Heart left ventricle (tissue), 13 donors: ENCODE data around the gene ENOX2.

Source experiments
- POLR2A ChIP-seq, 2 donors: fragments of 450-650 bp; IDR thresholded peaks; one replicate each; pipeline ENCODE4 v1.6.1; 2017; ENCODE audit warnings: antibody characterized with exemption in 2 of 2, mild to moderate bottlenecking in 2 of 2, moderate library complexity in 2 of 2
- TF ChIP-seq, protein P1 (sequence below), 12 donors: fragments of 200-600 bp; sonication (generic) in 4 of 12; IDR thresholded peaks; one replicate each; pipeline versions ENCODE4 v1.5.0 to v1.8.0; 2018 to 2022; ENCODE audit warnings: antibody characterized with exemption in 12 of 12, mild to moderate bottlenecking in 5 of 12
- donor health status: ischemic (EF 13 %, LVEDD 7.1; RV severe dilation, severe dysfunction).
- donor health status: DM: no; HTN: yes; CAD: no.
- donor health status: DM: no; HTN: no; CAD: no.
- donor health status: ischemic (EF 25% LVEDD 6.9; RV normal size, moderate dysfunction).
- donor health status: ischemic (EF 25% LVEDD 5.7; RV mildly dilated, moderate dysfunction).
- donor health status: ischemic (EF 35%, LVEDD 5.7; RV mildly dilated, moderate dysfunction).
- donor health status: nonischemic (EF 11% LVEDD 7.7; RV severe dilation, severe dysfunction).
- donor health status: DM: yes; HTN: yes; CAD: no.
- donor health status: PGD.
- donor health status: ischemic (EF 29% LVEDD 5.4; RV normal size, mild dysfunction).
- donor health status: nonischemic (EF 23%, LVEDD 6.1; RV moderate dilation, normal function).

DNA sequence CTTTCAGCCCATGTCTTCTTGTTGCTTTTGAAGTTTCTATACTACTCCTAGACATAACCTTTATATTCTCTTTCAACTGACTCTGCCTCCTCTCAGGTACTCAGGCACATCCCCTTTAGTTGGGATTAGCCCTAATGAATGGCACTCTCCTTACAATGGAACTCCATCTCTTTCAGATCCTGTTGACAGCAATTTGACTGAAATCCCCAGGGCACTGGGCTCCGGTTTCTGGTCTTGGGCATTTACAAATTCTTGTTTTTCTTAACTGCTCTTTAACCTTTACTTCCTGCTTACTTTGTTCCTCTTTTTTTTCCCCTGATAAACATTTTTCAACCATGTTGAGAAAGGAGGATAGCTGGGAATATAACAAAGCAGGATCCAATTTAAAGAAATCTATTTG, 68.9 kb downstream of the ENOX2 start:
- TF ChIP-seq, protein P1, sequence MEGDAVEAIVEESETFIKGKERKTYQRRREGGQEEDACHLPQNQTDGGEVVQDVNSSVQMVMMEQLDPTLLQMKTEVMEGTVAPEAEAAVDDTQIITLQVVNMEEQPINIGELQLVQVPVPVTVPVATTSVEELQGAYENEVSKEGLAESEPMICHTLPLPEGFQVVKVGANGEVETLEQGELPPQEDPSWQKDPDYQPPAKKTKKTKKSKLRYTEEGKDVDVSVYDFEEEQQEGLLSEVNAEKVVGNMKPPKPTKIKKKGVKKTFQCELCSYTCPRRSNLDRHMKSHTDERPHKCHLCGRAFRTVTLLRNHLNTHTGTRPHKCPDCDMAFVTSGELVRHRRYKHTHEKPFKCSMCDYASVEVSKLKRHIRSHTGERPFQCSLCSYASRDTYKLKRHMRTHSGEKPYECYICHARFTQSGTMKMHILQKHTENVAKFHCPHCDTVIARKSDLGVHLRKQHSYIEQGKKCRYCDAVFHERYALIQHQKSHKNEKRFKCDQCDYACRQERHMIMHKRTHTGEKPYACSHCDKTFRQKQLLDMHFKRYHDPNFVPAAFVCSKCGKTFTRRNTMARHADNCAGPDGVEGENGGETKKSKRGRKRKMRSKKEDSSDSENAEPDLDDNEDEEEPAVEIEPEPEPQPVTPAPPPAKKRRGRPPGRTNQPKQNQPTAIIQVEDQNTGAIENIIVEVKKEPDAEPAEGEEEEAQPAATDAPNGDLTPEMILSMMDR (IDR thresholded peaks at IDR 0.05): no peak
- no peak for TF ChIP-seq POLR2A (IDR thresholded peaks at IDR 0.05)
